ELF-1 (cell line): ENCODE results near the gene PIGW.
A peak's percentile ranks its signal among the peaks of the same experiment; 100 is the strongest.

Source experiments
- DNase-seq: peaks from one replicate; pipeline ENCODE4 v3.0.0-alpha.2; 2016; ENCODE audit warnings: low read depth, low spot score

The PIGW gene

GRCh38 chr17:36534840-36535668 is at the start of gene PIGW, which contains the start of gene MYO19:
PIGW (plus strand) TSS chr17:36534987; CDS start chr17:36537102, 2,115 bp downstream.
MYO19 (minus strand) TSS chr17:36534868; CDS start chr17:36532538, 2,330 bp downstream.
- peak; percentile 98 for DNase-seq

GRCh38 chr17:36485027-36485426 is 49.8 kb upstream of the PIGW start:
- DNase-seq = no peak

- no peak for DNase-seq
Measured at GRCh38 chr17:36485805-36486203, 49.0 kb upstream of the PIGW start.

GRCh38 chr17:36486204-36487194 is 48.3 kb upstream of the PIGW start, which contains the start of gene ZNHIT3:
ZNHIT3 (plus strand) TSS chr17:36486681; CDS start chr17:36486700, 19 bp downstream.
- DNase-seq = peak; percentile 94

GRCh38 chr17:36493956-36494355 is 40.8 kb upstream of the PIGW start:
- no peak for DNase-seq

GRCh38 chr17:36494674-36495073 is 40.1 kb upstream of the PIGW start:
- DNase-seq = no peak

- DNase-seq = no peak
Measured at GRCh38 chr17:36495076-36495578, 39.7 kb upstream of the PIGW start.

GRCh38 chr17:36496018-36496789 is 38.6 kb upstream of the PIGW start:
- no peak for DNase-seq

- no peak for DNase-seq
Measured at GRCh38 chr17:36498155-36498554, 36.6 kb upstream of the PIGW start.

- no peak for DNase-seq
Measured at GRCh38 chr17:36498560-36499300, 36.1 kb upstream of the PIGW start.

- DNase-seq = no peak
Measured at GRCh38 chr17:36500745-36501225, 34.0 kb upstream of the PIGW start.

GRCh38 chr17:36501351-36501750 is 33.4 kb upstream of the PIGW start:
- no peak for DNase-seq

- no peak for DNase-seq
Measured at GRCh38 chr17:36501963-36502362, 32.8 kb upstream of the PIGW start.

- DNase-seq = no peak
Measured at GRCh38 chr17:36503456-36504155, 31.2 kb upstream of the PIGW start.

- no peak for DNase-seq
Measured at GRCh38 chr17:36504156-36504545, 30.6 kb upstream of the PIGW start.

GRCh38 chr17:36505171-36505570 is 29.6 kb upstream of the PIGW start:
- no peak for DNase-seq

GRCh38 chr17:36506249-36506826 is 28.4 kb upstream of the PIGW start:
- no peak for DNase-seq

- no peak for DNase-seq
Measured at GRCh38 chr17:36506831-36507230, 28.0 kb upstream of the PIGW start.

- no peak for DNase-seq
Measured at GRCh38 chr17:36507266-36507665, 27.5 kb upstream of the PIGW start.
